ENCODE data around the gene CAMTA1.

- no peak for TF ChIP-seq FOXM1 (IDR thresholded peaks at IDR 0.05; ENCODE audit: low read depth)
- TF ChIP-seq SIN3A (IDR thresholded peaks at IDR 0.05; ENCODE audit: borderline replicate concordance, low read depth, low read length), result no peak
- TF ChIP-seq, protein P1, sequence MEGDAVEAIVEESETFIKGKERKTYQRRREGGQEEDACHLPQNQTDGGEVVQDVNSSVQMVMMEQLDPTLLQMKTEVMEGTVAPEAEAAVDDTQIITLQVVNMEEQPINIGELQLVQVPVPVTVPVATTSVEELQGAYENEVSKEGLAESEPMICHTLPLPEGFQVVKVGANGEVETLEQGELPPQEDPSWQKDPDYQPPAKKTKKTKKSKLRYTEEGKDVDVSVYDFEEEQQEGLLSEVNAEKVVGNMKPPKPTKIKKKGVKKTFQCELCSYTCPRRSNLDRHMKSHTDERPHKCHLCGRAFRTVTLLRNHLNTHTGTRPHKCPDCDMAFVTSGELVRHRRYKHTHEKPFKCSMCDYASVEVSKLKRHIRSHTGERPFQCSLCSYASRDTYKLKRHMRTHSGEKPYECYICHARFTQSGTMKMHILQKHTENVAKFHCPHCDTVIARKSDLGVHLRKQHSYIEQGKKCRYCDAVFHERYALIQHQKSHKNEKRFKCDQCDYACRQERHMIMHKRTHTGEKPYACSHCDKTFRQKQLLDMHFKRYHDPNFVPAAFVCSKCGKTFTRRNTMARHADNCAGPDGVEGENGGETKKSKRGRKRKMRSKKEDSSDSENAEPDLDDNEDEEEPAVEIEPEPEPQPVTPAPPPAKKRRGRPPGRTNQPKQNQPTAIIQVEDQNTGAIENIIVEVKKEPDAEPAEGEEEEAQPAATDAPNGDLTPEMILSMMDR (IDR thresholded peaks at IDR 0.05), result no peak
- TF ChIP-seq POLR2AphosphoS5 (IDR thresholded peaks at IDR 0.05; ENCODE audit: low read depth, low read length), result no peak
- no peak for TF ChIP-seq TCF12 (IDR thresholded peaks at IDR 0.05)
- no peak for TF ChIP-seq YY1 (IDR thresholded peaks at IDR 0.05; ENCODE audit: low read depth)
- no peak for TF ChIP-seq IRF3 (IDR thresholded peaks at IDR 0.05; ENCODE audit: low read depth, low read length)
- no peak for TF ChIP-seq FOSL2 (IDR thresholded peaks at IDR 0.05; ENCODE audit: borderline replicate concordance, low read depth)
- no peak for TF ChIP-seq RXRA (IDR thresholded peaks at IDR 0.05; ENCODE audit: borderline replicate concordance, low read depth)
These were observed 547.8 kb downstream of the CAMTA1 start for GRCh38 chr1:7333094-7333493.
